Epidermal melanocyte (primary cell): Measurements from ENCODE around the gene NMUR1.
"Not testable (repeated sequence)": the region's sequence is repeated elsewhere in the genome, so short reads cannot be mapped to it uniquely, and the experiment has no call there.

Experiments
- DNase-seq: peaks from one replicate; pipeline ENCODE4 v3.0.0; 2011; ENCODE audit warnings: low spot score; ENCODE audit not compliant: insufficient read length

NMUR1 gene, protein sequence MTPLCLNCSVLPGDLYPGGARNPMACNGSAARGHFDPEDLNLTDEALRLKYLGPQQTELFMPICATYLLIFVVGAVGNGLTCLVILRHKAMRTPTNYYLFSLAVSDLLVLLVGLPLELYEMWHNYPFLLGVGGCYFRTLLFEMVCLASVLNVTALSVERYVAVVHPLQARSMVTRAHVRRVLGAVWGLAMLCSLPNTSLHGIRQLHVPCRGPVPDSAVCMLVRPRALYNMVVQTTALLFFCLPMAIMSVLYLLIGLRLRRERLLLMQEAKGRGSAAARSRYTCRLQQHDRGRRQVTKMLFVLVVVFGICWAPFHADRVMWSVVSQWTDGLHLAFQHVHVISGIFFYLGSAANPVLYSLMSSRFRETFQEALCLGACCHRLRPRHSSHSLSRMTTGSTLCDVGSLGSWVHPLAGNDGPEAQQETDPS

DNA sequence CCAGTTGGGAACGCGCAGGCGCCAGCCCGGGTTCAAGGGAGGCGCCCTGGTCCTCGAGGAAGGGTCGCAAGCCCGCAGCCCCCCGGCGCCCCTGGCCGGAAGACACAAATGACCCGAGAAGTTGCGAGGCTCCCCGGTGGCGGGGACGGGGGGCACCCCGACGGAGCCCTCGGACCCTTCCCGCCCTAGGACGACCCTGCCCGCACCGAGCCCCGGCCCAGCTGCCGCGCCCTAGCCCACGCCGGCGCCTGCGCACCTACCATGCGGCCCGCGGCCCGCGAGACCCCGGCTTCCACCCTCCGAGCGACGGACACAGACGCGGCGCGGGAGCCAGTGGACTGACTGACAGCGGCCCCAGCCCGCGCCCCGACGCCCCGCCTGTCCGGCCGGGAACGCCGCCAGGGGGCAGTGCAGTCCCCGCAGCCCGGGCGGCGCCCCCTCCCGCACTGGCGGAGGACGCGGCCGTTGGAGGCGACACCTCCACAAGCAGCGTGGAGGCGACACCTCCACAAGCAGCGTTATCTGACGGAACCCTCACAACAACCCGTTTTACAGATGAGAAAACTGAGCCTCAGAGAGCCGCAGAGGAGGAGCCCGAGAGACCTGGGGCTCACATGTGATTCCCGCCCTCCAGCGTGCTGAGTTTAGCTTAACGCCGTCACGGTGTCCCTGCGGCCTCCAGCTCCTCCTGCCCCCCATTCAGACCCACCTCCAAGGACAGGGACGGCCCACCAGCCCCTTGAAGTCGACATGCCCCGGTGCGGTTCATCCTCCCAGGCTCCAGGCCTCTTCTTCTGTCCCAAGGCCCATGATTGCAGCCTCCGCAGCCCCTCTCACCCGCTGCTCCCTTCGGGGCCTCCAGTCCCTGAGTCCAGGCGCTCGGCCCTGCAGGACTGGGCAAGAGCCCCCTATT, at the start of gene NMUR1:
NMUR1 (minus strand) TSS at position 347 of the 913 bp plus-strand sequence; CDS start at position 263, 84 bp downstream.
- DNase-seq, result no peak

DNA sequence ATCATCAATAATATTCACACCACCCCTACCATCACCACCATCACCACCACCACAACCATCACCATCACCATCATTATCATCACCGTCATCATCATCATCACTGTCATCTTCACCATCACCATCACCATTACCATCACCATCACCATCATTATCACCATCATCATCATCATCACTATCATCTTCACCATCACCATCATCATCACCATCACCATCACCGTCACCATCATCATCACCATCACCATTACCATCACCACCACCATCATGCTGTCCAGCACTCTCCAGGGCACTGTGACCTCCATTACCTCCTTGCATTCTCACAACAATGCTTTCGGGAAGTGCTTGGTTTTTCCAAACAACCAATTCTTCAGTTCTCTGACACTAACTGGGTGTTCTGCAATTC, 49.3 kb upstream of the NMUR1 start:
- DNase-seq, result no peak

DNA sequence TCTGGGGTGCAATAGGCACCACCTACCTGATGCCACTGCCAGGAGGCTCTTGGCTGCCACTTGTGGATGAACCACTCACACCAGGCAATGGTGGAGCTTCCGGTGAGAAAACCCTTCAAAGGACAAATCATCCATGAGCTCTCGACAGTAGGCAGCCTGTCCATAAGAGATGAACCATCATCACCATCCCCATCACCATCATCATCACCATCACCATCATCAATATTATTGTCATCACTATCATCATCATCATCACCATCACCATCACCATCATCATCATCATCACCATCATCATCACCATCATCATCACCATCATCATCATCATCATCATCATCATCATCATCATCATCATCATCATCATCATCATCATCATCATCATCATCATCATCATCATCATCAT, 48.4 kb upstream of the NMUR1 start:
- not testable (repeated sequence) for DNase-seq

DNA sequence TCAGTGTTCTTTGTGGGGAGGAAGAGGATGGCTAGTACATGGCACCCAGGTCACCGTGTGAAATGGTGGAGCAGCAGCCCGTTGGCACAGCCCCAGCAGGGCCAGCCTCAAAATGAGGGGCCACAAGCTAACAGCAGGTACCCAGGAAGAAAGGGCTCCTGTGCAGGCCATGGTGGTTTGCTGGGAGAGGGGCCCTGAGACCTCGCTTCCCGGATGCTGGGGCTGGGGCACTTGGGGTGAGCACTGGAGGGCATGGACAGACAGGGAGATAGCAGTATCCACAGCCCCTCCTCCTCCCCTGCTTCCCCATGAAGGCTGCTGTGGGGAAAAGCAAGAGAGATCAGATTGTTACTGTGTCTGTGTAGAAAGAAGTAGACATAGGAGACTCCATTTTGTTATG, 46.2 kb upstream of the NMUR1 start:
- DNase-seq, result no peak

DNA sequence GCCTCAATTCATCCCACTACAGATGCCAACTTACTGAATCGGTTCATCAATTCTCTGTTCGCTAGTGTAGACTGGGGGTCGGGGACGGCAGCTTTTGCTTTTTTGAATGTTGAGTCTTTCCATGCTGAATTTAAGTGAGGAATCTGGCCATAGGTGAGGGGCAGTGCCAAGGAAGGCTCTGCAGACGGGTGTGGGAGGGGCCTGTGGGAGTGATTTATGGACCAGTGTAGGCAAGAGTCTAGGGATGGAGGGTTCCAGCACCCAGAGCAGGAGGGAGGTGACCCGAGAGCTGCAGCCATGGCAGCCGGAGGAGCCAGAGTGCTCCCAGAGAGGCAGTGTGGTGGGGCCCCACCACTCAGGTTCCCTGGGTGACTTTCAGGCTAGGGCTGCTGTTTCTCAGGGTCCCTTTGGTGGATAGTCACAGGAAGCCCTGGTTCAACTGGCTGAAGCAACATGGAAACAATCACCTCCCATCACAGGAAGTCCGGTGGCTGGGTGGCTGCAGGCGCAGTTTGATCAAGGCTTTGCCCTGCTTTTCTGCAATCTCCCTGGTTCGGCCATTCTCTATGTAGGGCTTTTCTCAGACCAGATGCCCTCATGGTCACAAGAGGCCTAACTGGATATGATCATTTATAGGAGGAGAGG, 45.5 kb upstream of the NMUR1 start:
- no peak for DNase-seq

DNA sequence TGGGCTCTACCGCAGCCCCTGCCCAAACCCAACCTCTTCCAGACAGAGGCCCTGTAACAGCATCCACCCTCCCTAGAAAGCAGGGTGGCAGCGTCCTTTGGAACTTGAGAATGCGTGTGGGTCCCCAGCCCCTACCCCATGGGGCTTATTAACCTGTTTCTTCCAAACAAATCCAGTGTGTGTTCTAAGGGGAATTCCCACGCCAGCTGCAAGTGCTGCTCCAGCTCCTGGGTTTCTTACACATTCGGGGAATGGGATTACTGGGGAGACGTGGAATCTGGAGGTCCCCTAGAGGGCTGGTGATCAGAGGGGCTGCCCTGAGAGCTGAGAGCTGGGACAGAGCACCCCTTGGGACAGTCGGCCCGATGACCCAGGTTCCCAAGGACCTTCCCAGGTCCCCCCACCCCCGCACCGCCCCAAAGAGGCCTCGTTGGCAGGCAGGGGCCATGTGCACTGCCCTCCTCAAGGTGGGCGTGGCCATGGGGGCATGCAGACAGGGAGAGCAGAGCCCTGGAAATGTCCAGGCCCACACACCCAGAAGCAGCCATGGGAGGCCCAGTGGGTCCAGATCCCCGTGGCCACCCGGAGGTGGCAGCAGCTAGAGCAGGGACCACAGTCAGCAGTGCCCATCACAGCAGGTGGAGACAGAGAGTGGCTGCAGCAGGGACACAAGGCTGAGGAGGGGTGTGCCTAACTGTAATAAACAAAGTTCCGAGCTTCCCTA, 43.6 kb upstream of the NMUR1 start:
- DNase-seq, result no peak

DNA sequence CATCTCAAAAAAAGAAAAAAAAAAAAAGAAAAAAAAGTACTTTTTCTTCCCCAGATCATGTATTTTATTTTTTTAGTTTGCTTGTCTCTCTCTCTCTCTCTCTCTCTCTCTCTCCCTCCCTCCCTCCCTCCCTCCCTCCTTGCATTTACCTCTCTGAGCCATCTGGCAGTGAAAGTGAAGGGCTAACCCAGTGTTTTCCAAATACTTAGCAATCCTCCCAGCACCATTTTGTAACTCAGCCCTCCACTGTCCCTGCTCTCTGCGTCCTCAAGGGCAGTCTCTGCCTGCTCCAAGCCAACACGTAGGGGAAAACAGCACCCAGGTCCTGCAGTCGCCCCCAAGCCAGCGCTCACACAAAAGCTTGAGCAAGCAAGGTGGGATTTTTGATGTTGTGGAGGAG, 42.9 kb upstream of the NMUR1 start:
- DNase-seq, result no peak

DNA sequence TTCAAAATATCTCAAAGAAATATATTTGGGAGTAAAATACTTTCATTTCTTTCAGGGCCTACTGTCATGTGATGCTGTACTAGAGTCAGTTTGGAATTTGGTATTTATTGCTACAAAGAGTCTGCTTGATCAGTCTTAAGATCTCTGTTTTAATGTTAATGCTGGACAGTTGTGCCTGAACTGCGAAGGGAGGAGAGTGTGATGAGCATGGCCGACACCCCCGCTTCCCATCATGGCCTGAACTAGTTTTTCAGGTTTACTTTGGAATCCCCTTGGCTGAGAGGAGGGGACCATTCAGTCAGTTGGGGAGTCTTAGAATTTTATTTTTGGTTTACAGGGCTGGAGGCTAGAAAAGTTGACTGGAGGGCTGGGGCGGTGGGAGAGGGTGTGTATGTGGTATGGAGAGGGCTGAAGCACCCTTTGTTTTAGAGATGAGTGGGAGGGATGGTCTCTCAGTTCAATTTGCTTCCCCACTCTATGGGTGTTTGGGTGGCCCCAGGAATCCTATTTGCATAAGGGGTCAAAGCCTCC, 41.5 kb upstream of the NMUR1 start:
- DNase-seq, result no peak

DNA sequence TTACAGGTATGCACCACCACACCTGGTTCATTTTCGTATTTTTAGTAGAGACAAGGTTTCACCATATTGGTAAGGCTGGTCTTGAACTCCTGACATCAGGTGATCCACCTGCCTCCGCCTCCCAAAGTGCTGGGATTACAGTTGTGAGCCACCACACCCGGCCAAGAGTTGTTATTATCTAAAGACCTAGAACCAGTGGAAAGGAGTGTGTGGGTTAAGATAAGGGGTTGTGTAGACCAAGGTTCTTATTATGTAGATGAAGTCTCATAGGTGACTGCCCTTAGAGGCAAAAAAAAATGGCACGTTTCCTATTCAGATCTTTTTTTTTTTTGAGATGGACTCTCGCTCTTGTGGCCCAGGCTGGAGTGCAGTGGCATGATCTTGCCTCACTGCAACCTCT, 40.7 kb upstream of the NMUR1 start:
- not testable (repeated sequence) for DNase-seq

DNA sequence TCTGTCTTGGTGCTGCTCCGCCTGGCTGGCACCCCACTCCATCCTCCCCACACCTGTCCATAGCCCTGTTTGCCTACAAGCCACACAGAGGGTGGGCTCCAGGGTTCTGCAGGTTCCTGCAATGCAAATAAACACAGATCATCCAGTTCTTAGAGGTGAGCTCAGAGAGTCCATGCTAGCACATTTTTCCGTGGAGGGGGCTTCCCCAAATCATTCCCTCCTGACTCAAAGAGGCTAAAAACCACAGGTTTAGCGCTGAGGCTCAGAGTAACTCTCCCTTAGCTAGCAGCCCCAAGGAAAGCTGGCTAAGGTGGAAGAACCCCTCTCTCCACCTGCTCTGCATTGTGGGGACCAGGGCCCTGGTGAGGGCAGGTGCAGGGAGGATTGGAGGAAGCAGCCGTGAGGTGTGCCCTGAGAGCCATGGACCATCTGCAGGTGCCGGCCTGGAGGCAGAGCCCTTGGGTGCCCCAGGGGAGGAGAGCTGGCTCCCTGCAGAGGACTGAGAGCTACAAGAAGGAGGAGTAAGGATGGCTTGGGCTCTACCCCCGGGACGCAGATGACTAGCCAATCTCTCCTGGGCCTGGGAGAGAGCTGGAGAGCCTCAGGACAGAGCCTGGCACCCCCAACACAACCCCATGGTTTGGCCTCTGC, 38.7 kb upstream of the NMUR1 start:
- no peak for DNase-seq

DNA sequence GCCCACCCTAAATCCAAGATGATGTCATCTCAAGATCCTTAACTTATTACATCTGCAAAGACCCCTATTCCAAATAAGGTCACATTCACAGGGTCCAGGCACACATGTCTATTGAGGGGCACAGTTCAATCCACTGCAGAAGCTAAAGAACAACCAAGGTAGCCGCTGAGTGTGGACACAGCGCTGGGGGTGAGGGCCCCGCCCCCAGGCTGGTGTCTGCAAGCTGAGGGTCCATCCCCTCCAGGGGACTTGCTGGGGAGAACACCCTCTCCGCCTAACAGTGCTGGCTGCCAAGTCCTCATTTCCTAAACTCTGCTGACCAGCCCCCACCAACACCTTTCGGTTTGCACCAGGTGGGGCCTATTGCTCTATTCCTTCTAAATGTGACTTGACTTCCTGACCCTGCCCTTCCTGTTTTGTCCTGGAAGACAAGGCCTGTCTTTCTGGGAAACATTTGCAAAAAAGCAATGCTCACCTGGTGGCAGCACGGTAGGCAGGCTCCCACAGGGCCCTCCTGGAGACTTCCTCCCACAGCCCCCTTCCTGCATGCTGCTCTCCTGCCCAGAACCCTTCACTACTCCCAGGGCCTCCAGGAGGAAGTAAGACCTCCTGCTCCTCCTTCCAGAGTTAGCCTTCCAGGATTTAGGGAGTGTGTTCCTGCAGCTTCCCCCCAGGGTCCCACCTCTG, 38.0 kb upstream of the NMUR1 start:
- no peak for DNase-seq

DNA sequence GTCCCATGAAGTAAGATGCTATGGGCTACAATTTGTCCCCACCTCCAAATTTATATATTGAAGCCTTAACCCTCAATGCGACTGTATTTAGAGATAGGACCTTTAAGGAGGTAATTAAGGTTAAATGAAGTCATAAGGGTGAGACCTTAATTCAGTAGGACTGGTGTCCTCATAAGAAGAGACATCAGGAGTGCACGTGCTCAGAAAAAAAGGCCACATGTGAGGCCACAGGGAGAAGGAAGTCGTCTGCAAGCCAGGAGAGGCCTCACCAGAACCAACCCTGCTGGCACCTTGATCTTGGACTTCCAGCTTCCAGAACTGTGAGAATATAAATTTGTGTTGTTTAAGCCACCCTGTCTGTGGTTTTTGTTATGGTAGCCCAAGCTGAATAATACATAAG, 36.9 kb upstream of the NMUR1 start:
- DNase-seq, result no peak

DNA sequence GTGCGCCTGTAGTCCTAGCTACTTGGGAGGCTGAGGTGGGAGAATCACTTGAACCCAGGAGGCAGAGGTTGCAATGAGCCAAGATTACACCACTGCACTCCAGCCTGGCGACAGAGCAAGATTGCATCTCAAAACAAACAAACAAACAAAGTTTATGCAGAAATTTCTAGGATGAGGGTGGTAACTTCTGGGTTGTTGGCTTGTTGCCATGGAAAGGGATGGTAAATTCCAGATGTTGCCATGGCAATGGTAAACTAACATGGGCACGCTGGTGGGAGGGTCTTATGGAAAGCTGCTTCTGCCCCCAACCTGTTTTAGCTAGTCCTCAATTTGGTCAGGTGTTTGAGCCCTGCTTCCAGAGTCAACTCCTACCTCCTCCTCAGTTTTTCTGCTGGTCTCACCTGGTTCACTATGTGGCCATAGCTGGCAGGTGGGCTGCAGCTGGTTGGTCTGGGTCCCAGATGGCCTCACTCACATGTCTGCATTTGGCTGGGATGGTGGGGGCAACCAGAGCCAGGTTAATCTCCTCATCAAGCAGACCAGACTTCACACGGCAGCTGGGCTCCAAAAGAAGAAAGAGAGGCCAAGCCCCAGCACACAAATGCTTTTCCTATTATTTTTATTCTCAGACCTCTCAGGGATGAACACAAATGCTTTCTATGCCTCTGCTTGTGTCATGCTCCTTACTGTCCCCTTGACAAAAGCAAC, 35.8 kb upstream of the NMUR1 start:
- no peak for DNase-seq

DNA sequence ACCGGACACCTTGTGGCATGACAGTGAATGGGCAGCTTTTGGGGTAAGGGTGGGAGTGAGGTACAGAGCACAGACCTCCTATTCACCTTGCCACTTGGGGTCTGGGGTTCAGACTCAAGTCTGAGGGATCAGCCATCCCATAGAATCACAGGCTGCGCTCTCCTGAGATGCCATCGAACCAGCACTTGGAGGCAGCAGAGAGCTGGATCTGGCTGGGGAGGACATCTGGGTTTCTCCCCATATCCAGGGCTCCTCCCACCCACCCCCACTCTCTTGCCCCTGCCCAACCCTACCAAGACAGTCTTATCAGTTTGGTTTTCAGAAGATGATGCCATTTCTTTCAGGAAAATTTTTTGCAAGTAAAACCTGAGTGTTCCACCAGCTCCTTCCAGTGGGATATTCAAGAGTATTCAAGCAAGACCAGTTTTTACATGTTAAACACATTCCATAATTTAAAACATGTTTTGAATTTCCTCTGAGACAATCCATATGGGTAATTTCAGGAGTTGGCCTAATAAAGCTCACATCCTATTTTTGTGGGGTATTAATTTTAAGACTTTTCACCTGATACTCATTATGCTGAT, 33.2 kb upstream of the NMUR1 start:
- peak; percentile 74 for DNase-seq

DNA sequence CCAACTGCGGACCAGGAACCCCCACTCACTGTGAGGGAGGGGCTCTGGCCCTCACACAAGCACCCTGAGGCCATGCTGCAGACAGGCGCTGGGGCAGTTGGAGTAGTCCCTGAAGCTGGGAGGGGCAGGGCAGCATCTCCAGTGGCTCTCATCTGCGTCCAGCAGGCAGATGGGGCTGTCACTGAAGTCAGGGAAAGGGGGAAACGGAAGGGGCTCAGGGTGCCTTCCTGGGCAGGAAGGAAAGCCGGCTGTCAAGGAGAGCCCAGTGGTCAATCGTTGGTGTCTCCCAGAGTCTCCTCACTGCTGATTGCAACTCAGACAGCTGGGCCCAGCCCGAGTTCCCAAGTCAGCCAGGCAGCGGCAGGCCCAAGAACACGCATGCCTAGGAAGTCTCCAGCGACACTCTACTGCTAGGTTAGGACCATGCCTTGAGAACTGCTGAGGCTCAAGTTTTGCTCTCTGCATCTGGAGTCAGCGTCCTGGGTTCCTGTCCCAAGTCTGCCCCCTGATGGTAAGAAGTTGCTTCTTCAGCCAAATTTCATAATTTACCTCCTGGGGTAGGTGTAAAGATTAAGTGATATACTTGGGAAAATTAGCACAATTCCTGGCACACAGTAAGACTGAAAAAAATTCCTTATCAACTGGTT, 27.4 kb upstream of the NMUR1 start:
- DNase-seq, result peak; percentile 79

DNA sequence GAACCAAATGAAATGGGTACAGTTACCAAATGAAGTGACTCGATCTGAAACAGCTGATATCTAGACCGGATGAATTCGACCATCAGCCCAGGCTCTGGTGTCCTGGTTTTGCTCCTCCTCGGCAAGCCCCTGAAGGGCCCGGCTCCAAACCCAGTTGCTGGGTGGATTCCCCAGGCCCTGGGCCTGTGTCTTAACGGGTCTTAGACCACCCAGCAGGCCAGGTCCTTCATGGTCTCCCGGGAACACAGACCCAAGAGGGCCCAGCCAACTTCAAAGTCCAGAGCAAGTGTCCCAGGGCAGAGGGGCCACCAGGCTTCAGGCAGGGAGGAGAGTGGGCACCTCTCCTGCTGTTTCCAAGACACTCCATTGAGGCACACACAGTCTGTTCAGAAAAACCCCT, 26.7 kb upstream of the NMUR1 start:
- no peak for DNase-seq

DNA sequence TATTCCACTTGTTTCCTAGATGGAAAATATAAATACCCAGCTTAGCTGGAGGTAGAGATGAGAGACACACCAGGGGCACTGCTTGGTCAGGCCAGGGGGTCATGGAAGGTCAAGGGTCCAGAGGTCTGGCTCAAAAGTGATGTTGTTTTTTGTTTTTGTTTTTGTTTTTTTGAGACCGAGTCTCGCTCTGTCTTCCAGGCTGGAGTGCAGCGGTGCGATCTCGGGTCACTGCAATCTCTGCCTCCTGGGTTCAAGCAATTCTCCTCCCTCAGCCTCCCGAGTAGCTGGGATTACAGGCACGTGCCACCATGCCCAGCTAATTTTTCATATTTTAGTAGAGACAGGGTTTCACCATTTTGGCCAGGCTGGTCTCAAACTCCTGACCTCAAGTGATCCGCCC, 26.3 kb upstream of the NMUR1 start:
- not testable (repeated sequence) for DNase-seq
